GM12878 (cell line): ENCODE measurements around the gene YKT6. TPM values are rescaled to one million over a fixed set of nuclear protein-coding genes. Genes with fewer than 3 reads are reported as not detected.

ENCODE experiments used
- ATAC-seq: fragments of 200-7000 bp; cut with Tn5 transposase; 3 replicates; pipeline ENCODE4 v1.9.1; 2020; ENCODE audit warnings: mild to moderate bottlenecking, moderate library complexity
- BruUV-seq: library from RNA; stranded (reverse); fragments of 400-500 nt; replicated peaks from 2 replicates; lab custom pipeline; 2021; lab: Mats Ljungman, UMichigan
- CTCF ChIA-PET: fragments of 300-600 bp; sonication (Branson Sonifier 250); formaldehyde crosslinking; extraction: SDS; loops from one replicate; lab custom pipeline; 2021; ENCODE audit warnings: inconsistent platforms; lab: Yijun Ruan, JAX
- POLR2A ChIA-PET: fragments of 350-600 bp; formaldehyde crosslinking; extraction: SDS; loops from one replicate; lab custom pipeline; 2021; ENCODE audit warnings: inconsistent platforms; lab: Charles Lee
- RAD21 ChIA-PET: fragments of 300-600 bp; sonication (Branson Sonifier 250); formaldehyde crosslinking; loops from one replicate; lab custom pipeline; 2023; ENCODE audit warnings: antibody characterized with exemption; ENCODE audit not compliant: unreplicated experiment; lab: Charles Lee
- SMC1A ChIA-PET: fragments of 300-600 bp; sonication (Branson Sonifier 250); formaldehyde crosslinking; loops from one replicate; lab custom pipeline; 2023; ENCODE audit not compliant: unreplicated experiment, uncharacterized antibody; lab: Charles Lee
- DNase-seq: peaks from one replicate; pipeline ENCODE4 v3.0.0-alpha.2; 2011; ENCODE audit warnings: low read depth, low spot score
- FAIRE-seq: peaks from 3 replicates; lab custom pipeline; 2011; peaks lifted over from hg19 to GRCh38; lab: Jason Lieb, UNC
- H2AFZ ChIP-seq: 2 replicates; pipeline ENCODE4 v1.6.0; 2011; ENCODE audit warnings: low read depth, low read length, control low read depth; ENCODE audit not compliant: control insufficient read depth
- H3K27ac ChIP-seq: 2 replicates; pipeline ENCODE4 v1.5.1; 2011; ENCODE audit warnings: control low read depth; ENCODE audit not compliant: control insufficient read depth, insufficient read depth
- H3K27me3 ChIP-seq, 2 experiments: replicated peaks in 1 of 2; 2 replicates each; pipeline versions ENCODE4 v1.6.0 to v1.6.1; 2011; ENCODE audit warnings: low read length in 1 of 2; ENCODE audit not compliant: control insufficient read depth in 2 of 2, insufficient read depth in 2 of 2
- H3K36me3 ChIP-seq, 2 experiments: 2 replicates each; pipeline ENCODE4 v1.5.1; 2011; ENCODE audit warnings: low read length in 1 of 2; ENCODE audit not compliant: control insufficient read depth in 2 of 2, insufficient read depth in 2 of 2
- H3K4me1 ChIP-seq: 2 replicates; pipeline ENCODE4 v1.6.1; 2011; ENCODE audit warnings: mild to moderate bottlenecking, low read length, moderate library complexity, mixed read lengths; ENCODE audit not compliant: control insufficient read depth, insufficient read depth
- H3K4me2 ChIP-seq: 2 replicates; pipeline ENCODE4 v1.6.0; 2011; ENCODE audit warnings: control low read depth; ENCODE audit not compliant: control insufficient read depth, insufficient read depth
- H3K4me3 ChIP-seq: fragments of 200-600 bp; sonication (generic); 2 replicates; pipeline ENCODE4 v1.5.1; 2016
- H3K79me2 ChIP-seq: 2 replicates; pipeline ENCODE4 v1.6.0; 2011; ENCODE audit warnings: low read length; ENCODE audit not compliant: control insufficient read depth, insufficient read depth
- H3K9ac ChIP-seq: 2 replicates; pipeline ENCODE4 v1.8.0; 2011; ENCODE audit warnings: low read length, control low read depth, mixed read lengths; ENCODE audit not compliant: control insufficient read depth, insufficient read depth
- H3K9me3 ChIP-seq: replicated peaks from 3 replicates; pipeline ENCODE4 v1.5.1; 2011; ENCODE audit warnings: mild to moderate bottlenecking, low read length; ENCODE audit not compliant: control insufficient read depth, insufficient read depth
- H4K20me1 ChIP-seq: 2 replicates; pipeline ENCODE4 v1.6.0; 2011; ENCODE audit not compliant: control insufficient read depth, insufficient read depth
- BCL11A ChIP-seq: IDR thresholded peaks from 2 replicates; pipeline ENCODE4 v1.6.1; 2011; ENCODE audit warnings: low read depth, low read length
- CREB1 ChIP-seq: IDR thresholded peaks from 2 replicates; pipeline ENCODE4 v1.6.1; 2012; ENCODE audit warnings: low read depth, mild to moderate bottlenecking, inconsistent platforms
- GABPA ChIP-seq: IDR thresholded peaks from 2 replicates; pipeline ENCODE4 v1.6.1; 2014; ENCODE audit warnings: antibody characterized with exemption, low read depth, mild to moderate bottlenecking, inconsistent platforms
- HDGF ChIP-seq: fragments of 450-650 bp; IDR thresholded peaks from 2 replicates; pipeline ENCODE4 v1.6.1; 2016; ENCODE audit warnings: antibody characterized with exemption
- JUND ChIP-seq: IDR thresholded peaks from 2 replicates; pipeline ENCODE4 v1.6.1; 2012; ENCODE audit warnings: low read depth, mild to moderate bottlenecking, low read length, improper control_type of control experiment, moderate library complexity
- KLF5 ChIP-seq: fragments of 450-650 bp; IDR thresholded peaks from 2 replicates; pipeline ENCODE4 v1.6.1; 2014; ENCODE audit warnings: mild to moderate bottlenecking; ENCODE audit not compliant: partially characterized antibody
- MEF2B ChIP-seq: fragments of 450-650 bp; IDR thresholded peaks from 2 replicates; pipeline ENCODE4 v1.6.1; 2018; ENCODE audit warnings: mild to moderate bottlenecking, moderate library complexity; ENCODE audit not compliant: partially characterized antibody, poor library complexity, severe bottlenecking
- MYB ChIP-seq: fragments of 150-350 bp; IDR thresholded peaks from 2 replicates; pipeline ENCODE4 v1.6.1; 2014; ENCODE audit warnings: mild to moderate bottlenecking, low read depth, low read length, borderline replicate concordance
- NFXL1 ChIP-seq: fragments of 450-650 bp; IDR thresholded peaks from 2 replicates; pipeline ENCODE4 v1.6.1; 2017; ENCODE audit warnings: antibody characterized with exemption, mild to moderate bottlenecking, borderline replicate concordance
- NFYA ChIP-seq: IDR thresholded peaks from 2 replicates; pipeline ENCODE4 v1.6.1; 2011; ENCODE audit warnings: low read depth, mild to moderate bottlenecking, low read length, improper control_type of control experiment, borderline replicate concordance
- NR2F1 ChIP-seq: fragments of 450-650 bp; conservative IDR thresholded peaks from 2 replicates; pipeline ENCODE4 v1.6.1; 2017; ENCODE audit warnings: mild to moderate bottlenecking
- RELA ChIP-seq: fragments of 450-650 bp; IDR thresholded peaks from 2 replicates; pipeline ENCODE4 v1.8.0; 2014; ENCODE audit warnings: borderline replicate concordance; ENCODE audit not compliant: partially characterized antibody
- SREBF2 ChIP-seq: IDR thresholded peaks from 2 replicates; pipeline ENCODE4 v1.6.1; 2012; ENCODE audit warnings: mild to moderate bottlenecking, low read length
- SRF ChIP-seq, 2 experiments: IDR thresholded peaks; 2 replicates each; pipeline ENCODE4 v1.6.1; 2011; ENCODE audit warnings: low read depth in 2 of 2, low read length in 2 of 2, mild to moderate bottlenecking in 1 of 2, moderate library complexity in 1 of 2
- TAF1 ChIP-seq: IDR thresholded peaks from 2 replicates; pipeline ENCODE4 v1.6.1; 2011; ENCODE audit warnings: mild to moderate bottlenecking, low read depth, low read length, borderline replicate concordance
- ZNF592 ChIP-seq: fragments of 450-650 bp; IDR thresholded peaks from 2 replicates; pipeline ENCODE4 v1.6.1; 2017; ENCODE audit warnings: mild to moderate bottlenecking, moderate library complexity
- ZNF622 ChIP-seq: fragments of 450-650 bp; IDR thresholded peaks from 2 replicates; pipeline ENCODE4 v1.6.1; 2017; ENCODE audit warnings: mild to moderate bottlenecking, inconsistent platforms
- WGBS: methylation state at CpG from one replicate; pipeline ENCODE4 v1.1.6; 2016; ENCODE audit warnings: low lambda C conversion rate; ENCODE audit not compliant: insufficient replicate concordance, insufficient coverage; ENCODE audit errors: missing lambda C conversion rate; 5-methylcytosine and 5-hydroxymethylcytosine counted together
- in situ Hi-C: fragments of 300-500 bp; cut with MboI; formaldehyde crosslinking; loops from 9 replicates; pipeline ENCODE4 v1.14.3; 2018; ENCODE audit warnings: mixed read lengths
- intact Hi-C: fragments of 100-400 bp; cut with micrococcal nuclease; formaldehyde crosslinking; loops from one replicate; pipeline ENCODE4 v1.14.2; 2022; ENCODE audit not compliant: unreplicated experiment
- polyA plus RNA-seq, 11 experiments: library from polyadenylated mRNA; depleted of rRNA in 4 of 11; unstranded in 6 of 11; stranded (reverse) in 5 of 11; fragments of >200 nt; fragmentation: Nextera tagmentation in 4 of 11; fragmentation: Illumina TruSeq in 1 of 11; extraction: Ambion mirVana in 4 of 11; extraction: Trizol in 1 of 11; gene quantifications; 1 replicate in 1 of 11; 2 replicates in 10 of 11; pipeline versions ENCODE4 v1.2.1 to v1.2.3, GENCODE V29; 2011 to 2016; ENCODE audit warnings: inconsistent platforms in 2 of 11, missing spikeins in 2 of 11, low read depth in 1 of 11
- total RNA-seq, 4 experiments: library from RNA; depleted of rRNA in 3 of 4; stranded (reverse); fragments of >200 nt in 3 of 4; fragmentation: Illumina TruSeq in 1 of 4; extraction: Trizol in 1 of 4; gene quantifications; 2 replicates each; pipeline versions ENCODE4 v1.2.1 to v1.2.3, GENCODE V29; 2013 to 2021
- TF ChIP-seq, protein P1 (sequence below): fragments of 450-650 bp; IDR thresholded peaks from 2 replicates; pipeline ENCODE4 v1.6.1; 2016; ENCODE audit warnings: mild to moderate bottlenecking

YKT6 gene
- total and polyA plus RNA-seq, 10 of the 15 experiments (the other 5 are each of a cell fraction or from before 2014, with no cell fraction given), result 1.7 to 95.2 (median 70.5) TPM

GRCh38 chr7:44184206-44184872, 16.4 kb upstream of the YKT6 start (continued):
- no peak for TF ChIP-seq JUND
- TF ChIP-seq CREB1, result no peak
- TF ChIP-seq, protein P1, sequence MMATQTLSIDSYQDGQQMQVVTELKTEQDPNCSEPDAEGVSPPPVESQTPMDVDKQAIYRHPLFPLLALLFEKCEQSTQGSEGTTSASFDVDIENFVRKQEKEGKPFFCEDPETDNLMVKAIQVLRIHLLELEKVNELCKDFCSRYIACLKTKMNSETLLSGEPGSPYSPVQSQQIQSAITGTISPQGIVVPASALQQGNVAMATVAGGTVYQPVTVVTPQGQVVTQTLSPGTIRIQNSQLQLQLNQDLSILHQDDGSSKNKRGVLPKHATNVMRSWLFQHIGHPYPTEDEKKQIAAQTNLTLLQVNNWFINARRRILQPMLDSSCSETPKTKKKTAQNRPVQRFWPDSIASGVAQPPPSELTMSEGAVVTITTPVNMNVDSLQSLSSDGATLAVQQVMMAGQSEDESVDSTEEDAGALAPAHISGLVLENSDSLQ, result no peak
- TF ChIP-seq ZNF622, result no peak
- TF ChIP-seq HDGF, result no peak
- TF ChIP-seq TAF1, result no peak
- TF ChIP-seq SREBF2, result no peak
- no peak for TF ChIP-seq RELA
- TF ChIP-seq GABPA, result no peak
- TF ChIP-seq NFYA, result no peak
- no peak for TF ChIP-seq SRF (IDR thresholded peaks at IDR 0.05; ENCODE audit: low read depth in 2 of 2, low read length in 2 of 2)
- no peak for TF ChIP-seq KLF5
- TF ChIP-seq, all 136 proteins: peak for 0

DNA sequence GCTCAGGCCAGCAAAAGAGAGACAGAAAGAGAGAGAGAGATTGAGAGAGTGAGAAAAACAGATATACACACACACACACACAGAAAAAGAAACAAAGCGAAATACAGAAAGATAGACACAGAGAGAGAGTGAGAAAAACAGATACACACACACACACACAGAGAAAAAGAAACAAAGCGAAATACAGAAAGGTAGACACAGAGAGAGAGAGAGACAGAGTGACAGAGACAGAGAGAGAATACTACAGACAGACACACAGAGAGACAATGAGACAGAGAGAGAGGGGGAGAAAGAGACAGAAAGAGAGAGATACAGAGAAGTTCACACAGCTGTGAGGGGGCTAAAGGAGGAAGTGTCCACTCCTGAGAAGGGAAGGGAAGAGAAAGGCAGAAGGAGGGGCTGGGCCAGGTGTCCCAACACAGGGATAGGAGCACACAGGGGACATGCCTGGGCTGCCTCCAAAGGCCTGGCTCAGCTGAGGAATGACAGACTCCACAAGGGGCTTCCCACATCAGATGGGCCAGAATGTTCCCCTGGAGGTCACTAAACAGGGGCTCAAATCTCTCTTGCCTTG, 15.8 kb upstream of the YKT6 start:
- SMC1A ChIA-PET, result no interaction called here
- Histone ChIP-seq H3K9ac (no peak overlapping the region), H3K27ac (no peak overlapping the region), H3K4me3 (no peak overlapping the region), H4K20me1 (no peaks in the 10 kb centered on the region), H3K36me3 (no peaks in the 10 kb centered on the region), H3K27me3 (peaks cover 0 to 1% of the 10 kb centered on the region in 2 experiments; a peak in 2 of 4 replicates), H3K4me1 (no peaks in the 10 kb centered on the region), H3K79me2 (no peaks in the 10 kb centered on the region), H3K9me3 (no peaks in the 10 kb centered on the region; the same call in 2 of the 3 replicates), H2AFZ (no peak overlapping the region), H3K4me2 (no peak overlapping the region)
- CTCF ChIA-PET, result no interaction called here
- no TSS peak for BruUV-seq
- in situ Hi-C loops (no loop called here), intact Hi-C loops (no loop called here)
- FAIRE-seq (no peak), DNase-seq (no peak), ATAC-seq (no peak)
- WGBS, result 57% methylated on average over 1 of the region's 2 CpGs
- POLR2A ChIA-PET, result no interaction called here
- RAD21 ChIA-PET, result no interaction called here
- no peak for TF ChIP-seq ZNF592
- no peak for TF ChIP-seq MYB
- no peak for TF ChIP-seq NR2F1
- no peak for TF ChIP-seq BCL11A
- no peak for TF ChIP-seq MEF2B
- no peak for TF ChIP-seq NFXL1
